IPS-11a (cell line): ENCODE measurements around the gene ASXL1.
"Not testable (repeated sequence)": the region's sequence is repeated elsewhere in the genome, so short reads cannot be mapped to it uniquely, and the experiment has no call there.

Experiments
- H3K4me3 ChIP-seq: one replicate; pipeline ENCODE4 v1.5.1; 2013; ENCODE audit warnings: low read depth, low read length, control low read depth

The ASXL1 gene

GRCh38 chr20:32357869-32358631 is at the start of gene ASXL1:
TSS of gene ASXL1 (plus strand) at chr20:32358331. CDS start at chr20:32358776, 445 bp downstream.
- H3K4me3 ChIP-seq, result peak within 1 kb of the TSS; percentile 85

DNA sequence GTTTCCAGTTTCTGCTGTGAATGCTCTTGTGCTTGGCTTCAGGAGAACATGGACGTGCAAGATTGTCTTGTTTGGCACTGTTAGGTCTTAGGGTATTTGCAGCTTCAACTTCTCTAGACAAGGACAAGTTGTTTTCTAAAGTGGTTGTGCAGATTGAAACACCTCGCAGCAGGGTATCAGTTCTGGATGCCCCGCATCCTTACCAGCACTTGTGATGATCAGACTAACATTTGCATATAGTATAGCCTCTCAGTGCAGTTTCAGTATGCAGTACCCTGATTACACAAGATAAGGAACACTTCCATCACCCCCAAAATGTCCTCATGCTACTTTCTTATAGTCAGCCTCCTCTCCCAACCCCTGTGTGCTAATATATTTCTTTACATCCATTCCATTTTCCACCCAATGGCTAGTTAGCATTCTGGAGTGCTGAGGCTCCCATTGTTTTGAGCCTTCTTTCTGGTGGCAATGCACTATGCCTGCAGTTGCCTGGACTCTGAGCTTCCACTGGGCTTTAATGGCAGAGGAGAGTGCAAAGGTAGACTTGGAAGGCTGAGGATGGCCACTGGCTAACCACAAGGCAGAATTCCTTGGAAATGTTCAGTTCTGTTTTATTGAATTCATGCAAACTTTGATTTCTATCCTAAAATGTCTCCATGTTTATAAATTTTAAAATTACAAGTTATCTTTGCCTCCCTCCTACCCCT is 45.3 kb upstream of the ASXL1 start:
- H3K4me3 ChIP-seq, result no peak overlapping the region

- no peak overlapping the region for H3K4me3 ChIP-seq
Observed at GRCh38 chr20:32314768-32315167, 43.4 kb upstream of the ASXL1 start.

DNA sequence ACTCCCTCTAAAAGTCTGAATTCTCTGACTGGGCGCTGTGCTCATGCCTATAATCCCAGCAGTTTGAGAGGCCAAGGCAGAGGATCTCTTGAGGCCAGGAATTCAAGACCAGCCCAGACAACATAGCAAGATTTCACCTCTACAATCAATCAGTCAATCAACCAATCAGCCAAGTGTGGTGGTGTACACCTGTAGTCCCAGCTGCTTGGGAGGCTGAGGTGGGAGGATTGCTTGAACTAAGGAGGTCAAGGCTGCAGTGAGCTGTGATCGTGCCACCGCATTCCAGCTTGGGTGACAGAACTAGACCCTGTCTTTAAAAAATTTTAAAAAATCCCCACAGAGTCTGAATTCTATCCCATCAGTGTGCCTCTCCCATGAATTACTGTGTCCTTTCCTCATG is 42.7 kb upstream of the ASXL1 start:
- no peak overlapping the region for H3K4me3 ChIP-seq

DNA sequence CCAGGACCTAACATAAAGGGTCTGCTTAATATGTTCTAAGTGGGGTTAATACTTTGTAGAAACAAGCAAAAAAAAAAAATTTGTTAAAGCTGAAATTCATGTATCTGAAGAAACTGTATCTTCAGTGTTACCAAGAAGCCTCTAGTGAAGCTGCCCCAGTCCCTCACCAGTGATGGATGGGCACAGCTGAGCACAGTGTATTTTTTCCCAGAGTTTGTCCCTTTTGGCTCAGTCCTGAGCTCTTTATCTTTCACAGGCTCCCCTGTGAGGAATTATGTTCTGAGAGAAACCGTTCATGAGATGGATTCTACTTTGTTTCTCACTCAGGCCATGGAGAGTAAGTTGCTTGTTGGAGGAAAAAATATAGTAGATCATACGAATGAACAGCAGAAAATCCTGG is 42.2 kb upstream of the ASXL1 start:
- H3K4me3 ChIP-seq, result no peak overlapping the region

GRCh38 chr20:32316667-32317066 is 41.5 kb upstream of the ASXL1 start:
- H3K4me3 ChIP-seq, result no peak overlapping the region

- H3K4me3 ChIP-seq, result no peak overlapping the region
Observed at GRCh38 chr20:32319100-32319499, 39.0 kb upstream of the ASXL1 start.

GRCh38 chr20:32320305-32320704 is 37.8 kb upstream of the ASXL1 start:
- no peak overlapping the region for H3K4me3 ChIP-seq

DNA sequence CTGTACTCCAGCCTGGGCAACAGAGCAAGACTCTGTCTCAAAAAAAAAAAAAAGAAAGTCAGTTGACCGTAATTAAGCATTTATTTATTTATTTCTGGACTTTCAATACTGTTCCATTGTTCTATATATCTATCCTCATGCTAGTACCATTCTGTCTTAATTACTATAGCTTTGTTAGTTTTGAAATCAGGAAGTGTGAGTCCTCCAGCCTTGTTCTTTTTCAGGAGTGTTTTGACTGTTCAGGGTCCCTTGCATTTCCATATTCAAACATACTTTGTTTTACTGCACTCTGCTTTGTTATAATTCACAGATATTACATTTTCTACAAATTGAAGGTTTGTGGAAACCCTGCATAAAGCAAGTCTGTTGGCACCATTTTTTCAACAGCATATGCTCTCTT is 36.7 kb upstream of the ASXL1 start:
- H3K4me3 ChIP-seq, result no peak overlapping the region

GRCh38 chr20:32322260-32322659 is 35.9 kb upstream of the ASXL1 start:
- not testable (repeated sequence) for H3K4me3 ChIP-seq

DNA sequence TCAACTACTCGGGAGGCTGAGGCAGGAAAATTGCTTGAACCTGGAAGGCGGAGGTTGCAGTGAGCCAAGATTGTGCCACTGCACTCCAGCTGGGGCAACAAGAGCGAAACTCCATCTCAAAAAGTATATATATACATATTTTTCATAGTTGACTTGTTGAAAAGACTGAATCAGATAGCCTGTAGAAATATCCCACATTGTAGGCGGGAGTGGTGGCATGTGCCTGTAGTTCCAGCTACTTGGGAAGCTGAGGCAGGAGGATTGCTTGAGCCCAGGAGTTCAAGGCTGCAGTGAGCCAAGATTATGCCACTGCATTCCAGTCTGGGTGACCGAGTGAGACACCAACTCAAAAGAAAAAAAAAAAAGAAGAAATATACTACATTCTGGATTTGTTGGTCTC is 34.4 kb upstream of the ASXL1 start:
- not testable (repeated sequence) for H3K4me3 ChIP-seq

- H3K4me3 ChIP-seq, result no peak overlapping the region
Observed at GRCh38 chr20:32325706-32326503, 32.2 kb upstream of the ASXL1 start.

DNA sequence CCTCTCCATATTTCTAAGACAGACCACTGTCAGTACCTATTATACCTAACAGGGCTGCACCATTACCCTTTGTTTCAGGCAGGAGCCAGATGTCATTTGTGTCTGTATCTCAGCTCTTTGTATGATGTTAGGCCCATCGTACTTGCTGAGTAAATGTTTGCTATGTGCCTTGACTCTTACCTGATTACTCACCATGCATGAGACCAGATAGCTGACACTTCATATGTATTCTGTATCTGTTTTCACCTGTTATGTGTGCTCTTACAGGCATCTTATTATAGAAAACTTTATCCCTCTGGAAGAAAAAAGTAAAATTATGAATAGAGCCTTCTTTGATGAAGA is 31.7 kb upstream of the ASXL1 start:
- H3K4me3 ChIP-seq, result no peak overlapping the region

GRCh38 chr20:32327087-32327681 is 30.9 kb upstream of the ASXL1 start:
- no peak overlapping the region for H3K4me3 ChIP-seq

GRCh38 chr20:32329817-32330554 is 28.1 kb upstream of the ASXL1 start:
- H3K4me3 ChIP-seq, result no peak overlapping the region

DNA sequence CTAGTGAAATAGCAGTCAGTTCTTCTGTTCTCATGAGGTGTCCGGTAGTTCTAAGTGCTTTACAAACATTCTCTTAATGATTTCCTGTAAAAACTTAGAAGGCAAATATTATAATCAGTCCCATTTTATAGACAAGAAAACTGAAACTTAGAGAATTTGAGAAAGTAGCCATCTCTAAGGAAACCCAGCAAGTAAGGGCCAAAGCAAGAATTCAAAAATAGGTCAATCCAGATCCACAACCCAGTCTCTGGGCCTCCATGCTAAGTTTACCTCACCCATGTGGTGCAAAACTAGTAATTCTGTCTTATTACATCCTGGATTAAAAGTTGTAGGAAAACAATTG is 27.6 kb upstream of the ASXL1 start:
- H3K4me3 ChIP-seq, result no peak overlapping the region

DNA sequence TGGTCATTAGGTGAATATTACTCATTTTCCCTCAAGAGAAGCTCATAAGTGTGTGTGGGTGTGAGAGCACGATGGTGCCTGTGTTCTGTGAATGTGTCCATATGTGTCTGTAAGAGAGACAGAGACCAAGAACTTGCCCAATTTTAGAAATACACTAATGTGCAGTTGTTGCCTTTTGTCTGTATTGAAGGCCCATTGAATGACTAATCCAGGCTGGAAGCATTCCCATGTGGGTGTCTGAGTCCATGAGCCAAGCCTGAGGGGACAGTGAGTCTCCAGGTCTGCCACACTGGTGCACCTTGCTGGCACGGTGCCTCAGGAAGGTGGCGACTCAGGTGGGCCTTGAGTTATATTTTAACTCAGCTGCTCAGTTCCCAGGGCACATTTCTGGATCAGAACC is 25.5 kb upstream of the ASXL1 start:
- H3K4me3 ChIP-seq, result no peak overlapping the region

DNA sequence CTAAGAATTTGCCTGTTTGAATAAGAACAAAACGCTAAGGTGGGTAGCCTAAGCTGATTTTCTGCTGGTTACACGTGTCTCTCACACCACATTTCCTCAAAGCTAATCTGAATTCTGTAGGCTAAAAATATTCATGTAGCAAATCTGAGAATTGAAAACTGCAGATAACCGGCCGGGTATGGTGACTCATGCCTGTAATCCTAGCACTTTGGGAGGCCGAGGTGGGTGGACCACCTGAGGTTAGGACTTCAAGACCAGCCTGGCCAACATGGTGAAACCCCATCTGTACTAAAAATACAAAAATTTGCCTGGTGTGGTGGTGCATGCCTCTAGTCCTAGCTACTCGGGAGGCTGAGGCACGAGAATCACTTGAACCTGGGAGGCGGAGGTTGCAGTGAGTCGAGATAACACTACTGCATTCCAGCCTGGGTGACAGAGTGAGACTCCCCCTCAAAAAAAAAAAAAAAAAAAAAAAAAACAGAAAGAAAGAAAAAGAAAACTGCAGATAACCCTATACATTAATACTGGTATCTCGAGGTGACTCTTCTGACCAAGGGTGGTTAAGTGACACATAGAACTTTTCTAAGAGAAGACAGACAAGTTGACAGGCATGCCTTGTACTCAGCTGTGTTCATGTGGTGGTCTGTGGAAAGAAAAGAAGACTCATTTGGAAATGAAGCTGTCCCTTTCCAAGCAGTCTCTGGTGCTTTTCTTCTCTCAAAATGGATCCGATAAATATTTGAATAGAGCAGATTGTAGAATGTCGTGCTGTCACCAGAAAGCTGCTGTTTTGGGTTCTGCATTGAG is 24.7 kb upstream of the ASXL1 start:
- H3K4me3 ChIP-seq, result no peak overlapping the region

GRCh38 chr20:32333988-32334885 is 23.9 kb upstream of the ASXL1 start:
- H3K4me3 ChIP-seq, result no peak overlapping the region
